ENCODE measurements around the gene NRXN3.

NRXN3 gene

GRCh38 chr14:79783041-79783440 is 1612.9 kb downstream of the NRXN3 start:
- Histone ChIP-seq H3K4me3 (ENCODE audit: low read length) (no peak overlapping the region), H3K9me3 (ENCODE audit: control insufficient read depth, low read length) (no peaks in the 10 kb centered on the region), H3K4me1 (ENCODE audit: control insufficient read depth, insufficient read depth, low read length) (no peaks in the 10 kb centered on the region), H3K36me3 (ENCODE audit: control insufficient read depth, insufficient read depth, low read length) (no peaks in the 10 kb centered on the region), H3K9ac (ENCODE audit: low read length) (no peak overlapping the region), H3K27me3 (ENCODE audit: control insufficient read depth, insufficient read depth, low read length) (no peaks in the 10 kb centered on the region)

GRCh38 chr14:79786522-79786921 is 1616.3 kb downstream of the NRXN3 start:
- Histone ChIP-seq H3K9ac (ENCODE audit: low read length) (no peak overlapping the region), H3K36me3 (ENCODE audit: control insufficient read depth, insufficient read depth, low read length) (no peaks in the 10 kb centered on the region), H3K4me1 (ENCODE audit: control insufficient read depth, insufficient read depth, low read length) (no peaks in the 10 kb centered on the region), H3K9me3 (ENCODE audit: control insufficient read depth, low read length) (no peaks in the 10 kb centered on the region), H3K4me3 (ENCODE audit: low read length) (no peak overlapping the region), H3K27me3 (ENCODE audit: control insufficient read depth, insufficient read depth, low read length) (no peaks in the 10 kb centered on the region)

GRCh38 chr14:79788346-79788745 is 1618.2 kb downstream of the NRXN3 start:
- Histone ChIP-seq H3K4me3 (ENCODE audit: low read length) (no peak overlapping the region), H3K27me3 (ENCODE audit: control insufficient read depth, insufficient read depth, low read length) (no peaks in the 10 kb centered on the region), H3K9ac (ENCODE audit: low read length) (no peak overlapping the region), H3K9me3 (ENCODE audit: control insufficient read depth, low read length) (no peaks in the 10 kb centered on the region), H3K36me3 (ENCODE audit: control insufficient read depth, insufficient read depth, low read length) (no peaks in the 10 kb centered on the region), H3K4me1 (ENCODE audit: control insufficient read depth, insufficient read depth, low read length) (no peaks in the 10 kb centered on the region)

- H3K9me3 ChIP-seq (ENCODE audit: control insufficient read depth, low read length): no peaks in the 10 kb centered on the region
These were observed 1621.0 kb downstream of the NRXN3 start for GRCh38 chr14:79791055-79791732.

GRCh38 chr14:79802093-79802492 is 1631.9 kb downstream of the NRXN3 start:
- H3K9ac ChIP-seq (ENCODE audit: low read length): no peak overlapping the region
- no peaks in the 10 kb centered on the region for H3K36me3 ChIP-seq (ENCODE audit: control insufficient read depth, insufficient read depth, low read length)
- no peak overlapping the region for H3K4me3 ChIP-seq (ENCODE audit: low read length)
- no peaks in the 10 kb centered on the region for H3K27me3 ChIP-seq (ENCODE audit: control insufficient read depth, insufficient read depth, low read length)
- H3K9me3 ChIP-seq (ENCODE audit: control insufficient read depth, low read length): no peaks in the 10 kb centered on the region
- no peaks in the 10 kb centered on the region for H3K4me1 ChIP-seq (ENCODE audit: control insufficient read depth, insufficient read depth, low read length)

More at GRCh38 chr14:79791055-79791732, 1621.0 kb downstream of the NRXN3 start:
- no peak overlapping the region for H3K9ac ChIP-seq (ENCODE audit: low read length)
- H3K4me1 ChIP-seq (ENCODE audit: control insufficient read depth, insufficient read depth, low read length): no peaks in the 10 kb centered on the region
- H3K27me3 ChIP-seq (ENCODE audit: control insufficient read depth, insufficient read depth, low read length): no peaks in the 10 kb centered on the region
- H3K4me3 ChIP-seq (ENCODE audit: low read length): no peak overlapping the region
- no peaks in the 10 kb centered on the region for H3K36me3 ChIP-seq (ENCODE audit: control insufficient read depth, insufficient read depth, low read length)

- H3K9me3 ChIP-seq (ENCODE audit: control insufficient read depth, low read length): no peaks in the 10 kb centered on the region
- H3K4me3 ChIP-seq (ENCODE audit: low read length): no peak overlapping the region
- no peaks in the 10 kb centered on the region for H3K36me3 ChIP-seq (ENCODE audit: control insufficient read depth, insufficient read depth, low read length)
- no peak overlapping the region for H3K9ac ChIP-seq (ENCODE audit: low read length)
- H3K4me1 ChIP-seq (ENCODE audit: control insufficient read depth, insufficient read depth, low read length): no peaks in the 10 kb centered on the region
- H3K27me3 ChIP-seq (ENCODE audit: control insufficient read depth, insufficient read depth, low read length): no peaks in the 10 kb centered on the region
These were observed 1635.5 kb downstream of the NRXN3 start for GRCh38 chr14:79805636-79806035.

- H3K4me3 ChIP-seq (ENCODE audit: low read length): no peak overlapping the region
- no peaks in the 10 kb centered on the region for H3K9me3 ChIP-seq (ENCODE audit: control insufficient read depth, low read length)
- H3K27me3 ChIP-seq (ENCODE audit: control insufficient read depth, insufficient read depth, low read length): no peaks in the 10 kb centered on the region
- H3K9ac ChIP-seq (ENCODE audit: low read length): no peak overlapping the region
- H3K4me1 ChIP-seq (ENCODE audit: control insufficient read depth, insufficient read depth, low read length): no peaks in the 10 kb centered on the region
- H3K36me3 ChIP-seq (ENCODE audit: control insufficient read depth, insufficient read depth, low read length): no peaks in the 10 kb centered on the region
These were observed 1639.9 kb downstream of the NRXN3 start for GRCh38 chr14:79809849-79810612.

GRCh38 chr14:79820866-79821535 is 1650.8 kb downstream of the NRXN3 start:
- H3K9me3 ChIP-seq (ENCODE audit: control insufficient read depth, low read length): no peaks in the 10 kb centered on the region
- H3K4me3 ChIP-seq (ENCODE audit: low read length): no peak overlapping the region
- H3K27me3 ChIP-seq (ENCODE audit: control insufficient read depth, insufficient read depth, low read length): no peaks in the 10 kb centered on the region
- no peaks in the 10 kb centered on the region for H3K36me3 ChIP-seq (ENCODE audit: control insufficient read depth, insufficient read depth, low read length)
- H3K9ac ChIP-seq (ENCODE audit: low read length): no peak overlapping the region
- no peaks in the 10 kb centered on the region for H3K4me1 ChIP-seq (ENCODE audit: control insufficient read depth, insufficient read depth, low read length)

GRCh38 chr14:79822034-79822433 is 1651.9 kb downstream of the NRXN3 start:
- Histone ChIP-seq H3K27me3 (ENCODE audit: control insufficient read depth, insufficient read depth, low read length) (no peaks in the 10 kb centered on the region), H3K9ac (ENCODE audit: low read length) (no peak overlapping the region), H3K4me1 (ENCODE audit: control insufficient read depth, insufficient read depth, low read length) (no peaks in the 10 kb centered on the region), H3K9me3 (ENCODE audit: control insufficient read depth, low read length) (no peaks in the 10 kb centered on the region), H3K4me3 (ENCODE audit: low read length) (no peak overlapping the region), H3K36me3 (ENCODE audit: control insufficient read depth, insufficient read depth, low read length) (no peaks in the 10 kb centered on the region)

- H3K9ac ChIP-seq (ENCODE audit: low read length): no peak overlapping the region
These were observed 1654.9 kb downstream of the NRXN3 start for GRCh38 chr14:79825046-79825521.

GRCh38 chr14:79826362-79826761 is 1656.2 kb downstream of the NRXN3 start:
- no peak overlapping the region for H3K9ac ChIP-seq (ENCODE audit: low read length)
- H3K4me3 ChIP-seq (ENCODE audit: low read length): no peak overlapping the region
- no peaks in the 10 kb centered on the region for H3K27me3 ChIP-seq (ENCODE audit: control insufficient read depth, insufficient read depth, low read length)
- no peaks in the 10 kb centered on the region for H3K9me3 ChIP-seq (ENCODE audit: control insufficient read depth, low read length)
- no peaks in the 10 kb centered on the region for H3K36me3 ChIP-seq (ENCODE audit: control insufficient read depth, insufficient read depth, low read length)
- H3K4me1 ChIP-seq (ENCODE audit: control insufficient read depth, insufficient read depth, low read length): no peaks in the 10 kb centered on the region

More at GRCh38 chr14:79825046-79825521, 1654.9 kb downstream of the NRXN3 start:
- Histone ChIP-seq H3K4me3 (ENCODE audit: low read length) (no peak overlapping the region), H3K9me3 (ENCODE audit: control insufficient read depth, low read length) (no peaks in the 10 kb centered on the region), H3K27me3 (ENCODE audit: control insufficient read depth, insufficient read depth, low read length) (no peaks in the 10 kb centered on the region), H3K36me3 (ENCODE audit: control insufficient read depth, insufficient read depth, low read length) (no peaks in the 10 kb centered on the region), H3K4me1 (ENCODE audit: control insufficient read depth, insufficient read depth, low read length) (no peaks in the 10 kb centered on the region)

Measured in mucosa of stomach (tissue), 1 donor.